ENCODE data around the gene ALDH5A1. TPM values are rescaled to one million over a fixed set of nuclear protein-coding genes. Genes with fewer than 3 reads are reported as not detected.

The ALDH5A1 gene
- total RNA-seq (ENCODE audit: low replicate concordance): 9.6 and 14.7 TPM in 2 replicates
- long read RNA-seq, partial matches to known transcripts: 1 of 3 reads
- long read RNA-seq, other reads (novel, unspliced or antisense): 2 of 3 reads

- Mint-ChIP-seq H3K27ac (peak within 1 kb of the TSS; percentile 40), H3K9me3 (peaks cover 3% of the 10 kb centered on the region), H3K4me1 (ENCODE audit: unreplicated experiment) (peaks cover 11% of the 10 kb centered on the region), H3K4me3 (peak within 1 kb of the TSS; percentile 87), H3K36me3 (peaks cover 12% of the 10 kb centered on the region), H3K27me3 (peaks cover 4% of the 10 kb centered on the region)
- DNase-seq (ENCODE audit: extremely low spot score, unreplicated experiment): peak; percentile 81
- peak; percentile 38 for TF ChIP-seq CTCF (conservative IDR thresholded peaks at IDR 0.05)
Measured at GRCh38 chr6:24494821-24495795, at the start of gene ALDH5A1. Gene ALDH5A1 (plus strand): TSS chr6:24494969. CDS start chr6:24494997, 28 bp downstream.

GRCh38 chr6:24445704-24446103 is 49.1 kb upstream of the ALDH5A1 start:
- DNase-seq (ENCODE audit: extremely low spot score, unreplicated experiment): no peak
- Mint-ChIP-seq H3K4me1 (ENCODE audit: unreplicated experiment) (peaks cover 4% of the 10 kb centered on the region), H3K27me3 (no peaks in the 10 kb centered on the region), H3K4me3 (no peak overlapping the region), H3K9me3 (no peaks in the 10 kb centered on the region), H3K27ac (no peak overlapping the region), H3K36me3 (no peaks in the 10 kb centered on the region)
- no peak for TF ChIP-seq CTCF (conservative IDR thresholded peaks at IDR 0.05)

- Mint-ChIP-seq H3K4me1 (ENCODE audit: unreplicated experiment) (peaks cover 4% of the 10 kb centered on the region), H3K36me3 (no peaks in the 10 kb centered on the region), H3K9me3 (no peaks in the 10 kb centered on the region), H3K27ac (no peak overlapping the region), H3K4me3 (no peak overlapping the region), H3K27me3 (no peaks in the 10 kb centered on the region)
- TF ChIP-seq CTCF (conservative IDR thresholded peaks at IDR 0.05): no peak
- no peak for DNase-seq (ENCODE audit: extremely low spot score, unreplicated experiment)
Measured at GRCh38 chr6:24446670-24447069, 48.1 kb upstream of the ALDH5A1 start.

- H3K4me1 Mint-ChIP-seq (ENCODE audit: unreplicated experiment): peaks cover 4% of the 10 kb centered on the region
- H3K27me3 Mint-ChIP-seq: no peaks in the 10 kb centered on the region
- no peak for DNase-seq (ENCODE audit: extremely low spot score, unreplicated experiment)
- peak overlapping the region; percentile 62 for H3K27ac Mint-ChIP-seq
- no peaks in the 10 kb centered on the region for H3K36me3 Mint-ChIP-seq
- H3K4me3 Mint-ChIP-seq: no peak overlapping the region
- no peaks in the 10 kb centered on the region for H3K9me3 Mint-ChIP-seq
- TF ChIP-seq CTCF (conservative IDR thresholded peaks at IDR 0.05): no peak
Measured at GRCh38 chr6:24448396-24448795, 46.4 kb upstream of the ALDH5A1 start.

GRCh38 chr6:24448828-24449525 is 45.8 kb upstream of the ALDH5A1 start:
- Mint-ChIP-seq H3K4me3 (no peak overlapping the region), H3K36me3 (no peaks in the 10 kb centered on the region), H3K9me3 (no peaks in the 10 kb centered on the region), H3K27me3 (no peaks in the 10 kb centered on the region), H3K4me1 (ENCODE audit: unreplicated experiment) (peaks cover 4% of the 10 kb centered on the region), H3K27ac (peak overlapping the region; percentile 62)
- DNase-seq (ENCODE audit: extremely low spot score, unreplicated experiment): no peak
- no peak for TF ChIP-seq CTCF (conservative IDR thresholded peaks at IDR 0.05)
